Neural cell (in vitro differentiated cells): ENCODE measurements around the gene SENP3. TPM values are rescaled to one million over a fixed set of nuclear protein-coding genes. Genes with fewer than 3 reads are reported as not detected.

Experiments used
- H2AFZ ChIP-seq: fragments of 200-600, 300-800 bp; sonication (generic), shearing (Covaris generic); 2 replicates; pipeline ENCODE4 v1.6.0; 2014; ENCODE audit warnings: low read depth, mild to moderate bottlenecking, antibody characterized with exemption, low read length, moderate library complexity
- H3F3A ChIP-seq: fragments of 200-600 bp; shearing (Covaris generic); 2 replicates; pipeline ENCODE4 v1.6.1; 2016; ENCODE audit warnings: mild to moderate bottlenecking, moderate library complexity, mixed read lengths, antibody characterized with exemption, low read length; ENCODE audit not compliant: insufficient read depth, poor library complexity, severe bottlenecking
- H3K27ac ChIP-seq: fragments of 200-600, 300-800 bp; sonication (generic), shearing (Covaris generic); 2 replicates; pipeline ENCODE4 v1.5.1; 2014; ENCODE audit warnings: mild to moderate bottlenecking, low read length, moderate library complexity
- H3K27me3 ChIP-seq: fragments of 300-800, 200-600 bp; sonication (generic), shearing (Covaris generic); 2 replicates; pipeline ENCODE4 v1.6.0; 2014; ENCODE audit warnings: mild to moderate bottlenecking, low read depth, low read length, moderate library complexity; ENCODE audit not compliant: insufficient read depth
- H3K36me3 ChIP-seq: fragments of 300-800, 200-600 bp; sonication (generic), shearing (Covaris generic); 2 replicates; pipeline ENCODE4 v1.5.1; 2014; ENCODE audit warnings: mild to moderate bottlenecking, antibody characterized with exemption, low read length, moderate library complexity; ENCODE audit not compliant: insufficient read depth
- H3K4me2 ChIP-seq: fragments of 300-800, 200-600 bp; sonication (generic), shearing (Covaris generic); 2 replicates; pipeline ENCODE4 v1.6.0; 2014; ENCODE audit warnings: mild to moderate bottlenecking, low read length
- H3K4me3 ChIP-seq: fragments of 300-800, 200-600 bp; sonication (generic), shearing (Covaris generic); 2 replicates; pipeline ENCODE4 v1.5.1; 2014; ENCODE audit warnings: mild to moderate bottlenecking, low read length, moderate library complexity
- H3K79me2 ChIP-seq: fragments of 200-600 bp; shearing (Covaris generic); replicated peaks from 2 replicates; pipeline ENCODE4 v1.6.0; 2014; ENCODE audit warnings: mild to moderate bottlenecking, low read length, moderate library complexity; ENCODE audit not compliant: insufficient read depth
- H3K9ac ChIP-seq: fragments of 300-800, 200-600 bp; sonication (generic), shearing (Covaris generic); 2 replicates; pipeline ENCODE4 v1.6.1; 2016; ENCODE audit warnings: mild to moderate bottlenecking, low read length, mixed read lengths
- H3K9me2 ChIP-seq: fragments of 200-600 bp; shearing (Covaris generic); 2 replicates; pipeline ENCODE4 v1.6.1; 2016; ENCODE audit warnings: mild to moderate bottlenecking, low read length, mixed read lengths; ENCODE audit not compliant: insufficient read depth
- H3K9me3 ChIP-seq: fragments of 200-600, 300-800 bp; sonication (generic), shearing (Covaris generic); 2 replicates; pipeline ENCODE4 v1.6.1; 2016; ENCODE audit warnings: mild to moderate bottlenecking, mixed run types, low read length, moderate library complexity, mixed read lengths
- H4K20me1 ChIP-seq: fragments of 200-600 bp; shearing (Covaris generic); 2 replicates; pipeline ENCODE4 v1.6.1; 2016; ENCODE audit warnings: mild to moderate bottlenecking, mixed run types; ENCODE audit not compliant: insufficient read depth
- EP300 ChIP-seq: fragments of 450-650 bp; conservative IDR thresholded peaks from 2 replicates; pipeline ENCODE4 v1.6.1; 2014; ENCODE audit warnings: antibody characterized with exemption, mild to moderate bottlenecking, moderate library complexity; ENCODE audit not compliant: poor library complexity, severe bottlenecking
- MXI1 ChIP-seq: fragments of 450-650 bp; conservative IDR thresholded peaks from 2 replicates; pipeline ENCODE4 v1.6.1; 2014; ENCODE audit warnings: antibody characterized with exemption, mild to moderate bottlenecking; ENCODE audit not compliant: poor library complexity, severe bottlenecking
- POLR2AphosphoS5 ChIP-seq: IDR thresholded peaks from 2 replicates; pipeline ENCODE4 v1.6.1; 2012
- RAD21 ChIP-seq: fragments of 450-650 bp; conservative IDR thresholded peaks from 2 replicates; pipeline ENCODE4 v1.6.1; 2014; ENCODE audit warnings: antibody characterized with exemption, mild to moderate bottlenecking, moderate library complexity
- SMC3 ChIP-seq: fragments of 450-650 bp; conservative IDR thresholded peaks from 2 replicates; pipeline ENCODE4 v1.6.1; 2014; ENCODE audit warnings: antibody characterized with exemption, mild to moderate bottlenecking, moderate library complexity; ENCODE audit not compliant: poor library complexity
- TAF1 ChIP-seq: IDR thresholded peaks from 2 replicates; pipeline ENCODE4 v1.6.1; 2012; ENCODE audit warnings: low read depth
- polyA minus RNA-seq: library from RNA; depleted of rRNA, polyadenylated mRNA; stranded (reverse); fragments of >200 nt; gene quantifications from 2 replicates; pipeline ENCODE4 v1.2.3, GENCODE V29; 2014
- polyA plus RNA-seq: library from polyadenylated mRNA; depleted of rRNA; stranded (reverse); fragments of >200 nt; gene quantifications from 2 replicates; pipeline ENCODE4 v1.2.3, GENCODE V29; 2014
- TF ChIP-seq, protein P1 (sequence below): IDR thresholded peaks from 2 replicates; pipeline ENCODE4 v1.6.1; 2012; ENCODE audit warnings: borderline replicate concordance
- TF ChIP-seq, protein P2 (sequence below): fragments of 450-650 bp; IDR thresholded peaks from 2 replicates; pipeline ENCODE4 v1.5.1; 2014; ENCODE audit warnings: antibody characterized with exemption, mild to moderate bottlenecking, moderate library complexity; ENCODE audit not compliant: poor library complexity, severe bottlenecking

SENP3 gene
- polyA plus RNA-seq = 148 and 151 TPM in 2 replicates
- polyA minus RNA-seq = 74.8 and 105 TPM in 2 replicates

- Histone ChIP-seq H3K9me2 (no peaks in the 10 kb centered on the region), H2AFZ (peak within 1 kb of the TSS; percentile 79), H3K4me3 (peak within 1 kb of the TSS; percentile 90), H4K20me1 (no peaks in the 10 kb centered on the region), H3F3A (no peaks in the 10 kb centered on the region), H3K4me2 (peak within 1 kb of the TSS; percentile 100), H3K9me3 (no peaks in the 10 kb centered on the region), H3K36me3 (no peaks in the 10 kb centered on the region), H3K79me2 (peaks cover 18% of the 10 kb centered on the region), H3K9ac (peak within 1 kb of the TSS; percentile 89), H3K27me3 (no peaks in the 10 kb centered on the region), H3K27ac (peak within 1 kb of the TSS; percentile 92)
- TF ChIP-seq TAF1 (no peak), POLR2AphosphoS5 (peak; percentile 90), SMC3 (no peak), MXI1 (peak; percentile 89), EP300 (peak; percentile 18)
- TF ChIP-seq, protein P1, sequence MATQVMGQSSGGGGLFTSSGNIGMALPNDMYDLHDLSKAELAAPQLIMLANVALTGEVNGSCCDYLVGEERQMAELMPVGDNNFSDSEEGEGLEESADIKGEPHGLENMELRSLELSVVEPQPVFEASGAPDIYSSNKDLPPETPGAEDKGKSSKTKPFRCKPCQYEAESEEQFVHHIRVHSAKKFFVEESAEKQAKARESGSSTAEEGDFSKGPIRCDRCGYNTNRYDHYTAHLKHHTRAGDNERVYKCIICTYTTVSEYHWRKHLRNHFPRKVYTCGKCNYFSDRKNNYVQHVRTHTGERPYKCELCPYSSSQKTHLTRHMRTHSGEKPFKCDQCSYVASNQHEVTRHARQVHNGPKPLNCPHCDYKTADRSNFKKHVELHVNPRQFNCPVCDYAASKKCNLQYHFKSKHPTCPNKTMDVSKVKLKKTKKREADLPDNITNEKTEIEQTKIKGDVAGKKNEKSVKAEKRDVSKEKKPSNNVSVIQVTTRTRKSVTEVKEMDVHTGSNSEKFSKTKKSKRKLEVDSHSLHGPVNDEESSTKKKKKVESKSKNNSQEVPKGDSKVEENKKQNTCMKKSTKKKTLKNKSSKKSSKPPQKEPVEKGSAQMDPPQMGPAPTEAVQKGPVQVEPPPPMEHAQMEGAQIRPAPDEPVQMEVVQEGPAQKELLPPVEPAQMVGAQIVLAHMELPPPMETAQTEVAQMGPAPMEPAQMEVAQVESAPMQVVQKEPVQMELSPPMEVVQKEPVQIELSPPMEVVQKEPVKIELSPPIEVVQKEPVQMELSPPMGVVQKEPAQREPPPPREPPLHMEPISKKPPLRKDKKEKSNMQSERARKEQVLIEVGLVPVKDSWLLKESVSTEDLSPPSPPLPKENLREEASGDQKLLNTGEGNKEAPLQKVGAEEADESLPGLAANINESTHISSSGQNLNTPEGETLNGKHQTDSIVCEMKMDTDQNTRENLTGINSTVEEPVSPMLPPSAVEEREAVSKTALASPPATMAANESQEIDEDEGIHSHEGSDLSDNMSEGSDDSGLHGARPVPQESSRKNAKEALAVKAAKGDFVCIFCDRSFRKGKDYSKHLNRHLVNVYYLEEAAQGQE = peak; percentile 57
These were observed at the start of gene SENP3 for GRCh38 chr17:7561589-7562207. TSS of gene SENP3 (plus strand) at chr17:7561919. CDS start at chr17:7563077, 1,158 bp downstream.

DNA sequence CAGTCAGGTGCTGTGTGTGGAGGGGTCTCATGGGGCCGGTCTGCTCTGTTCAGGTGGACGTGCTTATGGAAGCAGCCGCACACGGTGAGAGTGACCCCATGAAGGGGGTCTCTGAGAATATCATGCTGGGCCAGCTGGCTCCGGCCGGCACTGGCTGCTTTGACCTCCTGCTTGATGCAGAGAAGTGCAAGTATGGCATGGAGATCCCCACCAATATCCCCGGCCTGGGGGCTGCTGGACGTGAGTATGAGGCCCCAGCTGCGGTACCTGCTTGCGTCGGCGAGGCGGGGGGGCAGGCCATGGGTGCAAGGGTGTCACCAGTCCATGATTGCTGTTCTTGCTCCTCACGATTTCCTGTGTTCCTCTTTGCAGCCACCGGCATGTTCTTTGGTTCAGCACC, 49.6 kb upstream of the SENP3 start:
- Histone ChIP-seq H3K9me2 (no peaks in the 10 kb centered on the region), H3K27ac (no peak overlapping the region), H3K79me2 (no peaks in the 10 kb centered on the region), H3F3A (no peaks in the 10 kb centered on the region), H3K4me3 (no peak overlapping the region), H3K4me2 (no peak overlapping the region), H2AFZ (no peak overlapping the region), H3K27me3 (no peaks in the 10 kb centered on the region), H3K9me3 (no peaks in the 10 kb centered on the region), H4K20me1 (no peaks in the 10 kb centered on the region), H3K36me3 (no peaks in the 10 kb centered on the region), H3K9ac (no peak overlapping the region)
- TF ChIP-seq, protein P2, sequence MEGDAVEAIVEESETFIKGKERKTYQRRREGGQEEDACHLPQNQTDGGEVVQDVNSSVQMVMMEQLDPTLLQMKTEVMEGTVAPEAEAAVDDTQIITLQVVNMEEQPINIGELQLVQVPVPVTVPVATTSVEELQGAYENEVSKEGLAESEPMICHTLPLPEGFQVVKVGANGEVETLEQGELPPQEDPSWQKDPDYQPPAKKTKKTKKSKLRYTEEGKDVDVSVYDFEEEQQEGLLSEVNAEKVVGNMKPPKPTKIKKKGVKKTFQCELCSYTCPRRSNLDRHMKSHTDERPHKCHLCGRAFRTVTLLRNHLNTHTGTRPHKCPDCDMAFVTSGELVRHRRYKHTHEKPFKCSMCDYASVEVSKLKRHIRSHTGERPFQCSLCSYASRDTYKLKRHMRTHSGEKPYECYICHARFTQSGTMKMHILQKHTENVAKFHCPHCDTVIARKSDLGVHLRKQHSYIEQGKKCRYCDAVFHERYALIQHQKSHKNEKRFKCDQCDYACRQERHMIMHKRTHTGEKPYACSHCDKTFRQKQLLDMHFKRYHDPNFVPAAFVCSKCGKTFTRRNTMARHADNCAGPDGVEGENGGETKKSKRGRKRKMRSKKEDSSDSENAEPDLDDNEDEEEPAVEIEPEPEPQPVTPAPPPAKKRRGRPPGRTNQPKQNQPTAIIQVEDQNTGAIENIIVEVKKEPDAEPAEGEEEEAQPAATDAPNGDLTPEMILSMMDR = no peak

DNA sequence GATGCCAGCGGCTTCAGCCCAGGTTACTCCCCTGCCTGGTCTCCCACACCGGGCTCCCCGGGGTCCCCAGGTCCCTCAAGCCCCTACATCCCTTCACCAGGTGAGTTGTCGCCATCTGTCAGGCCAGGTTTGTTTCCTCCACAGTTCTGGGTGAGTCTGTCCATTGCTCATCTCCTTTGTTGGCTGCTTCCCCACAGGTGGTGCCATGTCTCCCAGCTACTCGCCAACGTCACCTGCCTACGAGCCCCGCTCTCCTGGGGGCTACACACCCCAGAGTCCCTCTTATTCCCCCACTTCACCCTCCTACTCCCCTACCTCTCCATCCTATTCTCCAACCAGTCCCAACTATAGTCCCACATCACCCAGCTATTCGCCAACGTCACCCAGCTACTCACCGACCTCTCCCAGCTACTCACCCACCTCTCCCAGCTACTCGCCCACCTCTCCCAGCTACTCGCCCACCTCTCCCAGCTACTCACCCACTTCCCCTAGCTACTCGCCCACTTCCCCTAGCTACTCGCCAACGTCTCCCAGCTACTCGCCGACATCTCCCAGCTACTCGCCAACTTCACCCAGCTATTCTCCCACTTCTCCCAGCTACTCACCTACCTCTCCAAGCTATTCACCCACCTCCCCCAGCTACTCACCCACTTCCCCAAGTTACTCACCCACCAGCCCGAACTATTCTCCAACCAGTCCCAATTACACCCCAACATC, 48.7 kb upstream of the SENP3 start:
- Histone ChIP-seq H3K79me2 (no peaks in the 10 kb centered on the region), H3K9ac (no peak overlapping the region), H2AFZ (no peak overlapping the region), H3K4me2 (no peak overlapping the region), H3K27me3 (no peaks in the 10 kb centered on the region), H4K20me1 (no peaks in the 10 kb centered on the region), H3F3A (no peaks in the 10 kb centered on the region), H3K4me3 (no peak overlapping the region), H3K9me2 (no peaks in the 10 kb centered on the region), H3K36me3 (no peaks in the 10 kb centered on the region), H3K9me3 (no peaks in the 10 kb centered on the region), H3K27ac (no peak overlapping the region)
- TF ChIP-seq RAD21 = no peak
- no peak for TF ChIP-seq POLR2AphosphoS5
- TF ChIP-seq TAF1 = no peak
- TF ChIP-seq MXI1 = no peak
- TF ChIP-seq EP300 = no peak
